Measurements from ENCODE around the gene OSBPL2. TPM values are rescaled to one million over a fixed set of nuclear protein-coding genes. Genes with fewer than 3 reads are reported as not detected.

The OSBPL2 gene
- total and polyA plus RNA-seq, 4 experiments from 2014 or later: 14.8 to 84.4 (median 49.1) TPM

- Mint-ChIP-seq H3K27me3 (no peaks in the 10 kb centered on the region), H3K36me3 (peaks cover 40 to 45% of the 10 kb centered on the region in 2 donors), H3K4me1 (peaks cover 0 to 1% (median 0%) of the 10 kb centered on the region in 4 donors), H3K27ac (no peak overlapping the region), H3K4me3 (no peak overlapping the region), H3K9me3 (no peaks in the 10 kb centered on the region)
- Histone ChIP-seq H3K27me3 (ENCODE audit: insufficient read depth, low read length) (no peaks in the 10 kb centered on the region), H3K36me3 (ENCODE audit: insufficient read depth, low read length) (peaks cover 37% of the 10 kb centered on the region), H3K27ac (ENCODE audit: low read depth, low read length) (no peak overlapping the region), H3K4me1 (ENCODE audit: insufficient read depth, low read length) (no peaks in the 10 kb centered on the region), H3K4me3 (ENCODE audit: low read length in 2 of 2) (no peak overlapping the region), H3K9me3 (ENCODE audit: control insufficient read depth in 1 of 2, low read length in 2 of 2) (no peaks in the 10 kb centered on the region)
- intact Hi-C loops (cut with micrococcal nuclease): no loop called here
- no peak for DNase-seq
- ChIA-PET POLR2A (ENCODE audit: partially characterized antibody) (no interaction called here), CTCF (ENCODE audit: partially characterized antibody) (no interaction called here)
Measured at GRCh38 chr20:62201173-62202082, 36.9 kb upstream of the OSBPL2 start.

- Histone ChIP-seq H3K9me3 (ENCODE audit: control insufficient read depth in 1 of 2, low read length in 2 of 2) (no peaks in the 10 kb centered on the region), H3K4me1 (ENCODE audit: insufficient read depth, low read length) (no peaks in the 10 kb centered on the region), H3K27ac (ENCODE audit: low read depth, low read length) (no peak overlapping the region), H3K36me3 (ENCODE audit: insufficient read depth, low read length) (peaks cover 37% of the 10 kb centered on the region), H3K4me3 (ENCODE audit: low read length in 2 of 2) (no peak overlapping the region), H3K27me3 (ENCODE audit: insufficient read depth, low read length) (no peaks in the 10 kb centered on the region)
- Mint-ChIP-seq H3K4me1 (peaks cover 0 to 1% (median 0%) of the 10 kb centered on the region in 4 donors), H3K4me3 (no peak overlapping the region), H3K27ac (no peak overlapping the region), H3K9me3 (no peaks in the 10 kb centered on the region), H3K27me3 (no peaks in the 10 kb centered on the region), H3K36me3 (peaks cover 40 to 45% of the 10 kb centered on the region in 2 donors)
- intact Hi-C loops (cut with micrococcal nuclease): no loop called here
- DNase-seq: no peak
- CTCF ChIA-PET (ENCODE audit: partially characterized antibody): no interaction called here
- POLR2A ChIA-PET (ENCODE audit: partially characterized antibody): no interaction called here
Measured at GRCh38 chr20:62202083-62202395, 36.3 kb upstream of the OSBPL2 start.

GRCh38 chr20:62202676-62203377, 35.5 kb upstream of the OSBPL2 start:
- Mint-ChIP-seq H3K9me3 (no peaks in the 10 kb centered on the region), H3K36me3 (peaks cover 37 to 45% of the 10 kb centered on the region in 2 donors), H3K4me1 (peaks cover 0 to 1% (median 0%) of the 10 kb centered on the region in 4 donors), H3K27me3 (no peaks in the 10 kb centered on the region), H3K27ac (no peak overlapping the region), H3K4me3 (no peak overlapping the region)
- H3K4me3 ChIP-seq (ENCODE audit: low read length in 2 of 2): no peak overlapping the region
- H3K36me3 ChIP-seq (ENCODE audit: insufficient read depth, low read length): peaks cover 31% of the 10 kb centered on the region
- no peaks in the 10 kb centered on the region for H3K27me3 ChIP-seq (ENCODE audit: insufficient read depth, low read length)
- CTCF ChIA-PET (ENCODE audit: partially characterized antibody): no interaction called here
- POLR2A ChIA-PET (ENCODE audit: partially characterized antibody): no interaction called here
- H3K9me3 ChIP-seq (ENCODE audit: control insufficient read depth in 1 of 2, low read length in 2 of 2): no peaks in the 10 kb centered on the region
- H3K4me1 ChIP-seq (ENCODE audit: insufficient read depth, low read length): no peaks in the 10 kb centered on the region
- intact Hi-C loops (cut with micrococcal nuclease): no loop called here
- no peak overlapping the region for H3K27ac ChIP-seq (ENCODE audit: low read depth, low read length)
- DNase-seq: no peak

DNA sequence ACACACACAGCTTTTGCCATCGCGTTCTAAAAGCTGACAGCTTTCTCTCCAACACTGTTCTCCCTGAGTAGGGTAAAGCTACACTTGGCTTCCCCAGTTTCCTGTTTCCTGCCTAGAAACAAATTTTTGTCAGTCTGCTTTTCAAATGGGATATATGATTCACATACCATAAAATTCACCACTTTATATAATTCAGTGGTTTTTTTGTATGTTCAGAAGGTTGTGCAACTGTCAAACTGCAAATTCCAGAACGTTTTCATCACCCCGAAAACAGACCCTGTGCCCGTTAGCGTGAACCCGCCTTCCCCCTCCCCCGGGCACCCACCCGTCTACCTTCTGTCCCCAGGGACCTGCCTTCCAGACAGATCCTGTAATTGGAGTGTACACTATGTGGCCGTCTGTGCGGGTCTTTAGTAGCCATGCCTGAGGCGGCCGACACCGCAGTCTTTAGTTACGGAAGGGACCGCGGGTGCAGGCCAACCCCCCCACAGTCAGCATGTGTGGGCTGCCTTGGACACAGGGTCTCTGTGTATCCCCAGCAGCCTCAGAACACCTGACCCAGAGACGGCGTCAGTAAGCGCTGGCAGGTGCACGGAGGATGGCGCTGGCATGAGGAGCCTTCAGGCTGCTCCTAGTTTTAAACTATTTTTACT, 34.8 kb upstream of the OSBPL2 start:
- H3K4me1 Mint-ChIP-seq: peaks cover 0 to 1% (median 0%) of the 10 kb centered on the region in 4 donors
- DNase-seq: no peak
- no peaks in the 10 kb centered on the region for H3K9me3 Mint-ChIP-seq
- H3K4me3 Mint-ChIP-seq: no peak overlapping the region
- H3K27ac ChIP-seq (ENCODE audit: low read depth, low read length): no peak overlapping the region
- no peaks in the 10 kb centered on the region for H3K9me3 ChIP-seq (ENCODE audit: control insufficient read depth in 1 of 2, low read length in 2 of 2)
- H3K36me3 Mint-ChIP-seq: peaks cover 30 to 40% of the 10 kb centered on the region in 2 donors
- H3K36me3 ChIP-seq (ENCODE audit: insufficient read depth, low read length): peaks cover 25% of the 10 kb centered on the region
- ChIA-PET CTCF (ENCODE audit: partially characterized antibody) (no interaction called here), POLR2A (ENCODE audit: partially characterized antibody) (no interaction called here)
- no peaks in the 10 kb centered on the region for H3K27me3 ChIP-seq (ENCODE audit: insufficient read depth, low read length)
- H3K27ac Mint-ChIP-seq: no peak overlapping the region
- H3K4me3 ChIP-seq (ENCODE audit: low read length in 2 of 2): no peak overlapping the region
- no peaks in the 10 kb centered on the region for H3K27me3 Mint-ChIP-seq
- intact Hi-C loops (cut with micrococcal nuclease): no loop called here
- H3K4me1 ChIP-seq (ENCODE audit: insufficient read depth, low read length): no peaks in the 10 kb centered on the region

GRCh38 chr20:62205618-62206387, 32.5 kb upstream of the OSBPL2 start:
- Histone ChIP-seq H3K36me3 (ENCODE audit: insufficient read depth, low read length) (peaks cover 8% of the 10 kb centered on the region), H3K27me3 (ENCODE audit: insufficient read depth, low read length) (no peaks in the 10 kb centered on the region), H3K9me3 (ENCODE audit: control insufficient read depth in 1 of 2, low read length in 2 of 2) (no peaks in the 10 kb centered on the region), H3K4me3 (ENCODE audit: low read length in 2 of 2) (no peak overlapping the region), H3K27ac (ENCODE audit: low read depth, low read length) (no peak overlapping the region), H3K4me1 (ENCODE audit: insufficient read depth, low read length) (no peaks in the 10 kb centered on the region)
- ChIA-PET CTCF (ENCODE audit: partially characterized antibody) (no interaction called here), POLR2A (ENCODE audit: partially characterized antibody) (no interaction called here)
- intact Hi-C loops (cut with micrococcal nuclease): no loop called here
- Mint-ChIP-seq H3K9me3 (no peaks in the 10 kb centered on the region), H3K27ac (no peak overlapping the region), H3K27me3 (no peaks in the 10 kb centered on the region), H3K4me3 (no peak overlapping the region), H3K4me1 (peaks cover 0 to 1% (median 0%) of the 10 kb centered on the region in 4 donors), H3K36me3 (peaks cover 17 to 21% of the 10 kb centered on the region in 2 donors)
- DNase-seq: no peak

DNA sequence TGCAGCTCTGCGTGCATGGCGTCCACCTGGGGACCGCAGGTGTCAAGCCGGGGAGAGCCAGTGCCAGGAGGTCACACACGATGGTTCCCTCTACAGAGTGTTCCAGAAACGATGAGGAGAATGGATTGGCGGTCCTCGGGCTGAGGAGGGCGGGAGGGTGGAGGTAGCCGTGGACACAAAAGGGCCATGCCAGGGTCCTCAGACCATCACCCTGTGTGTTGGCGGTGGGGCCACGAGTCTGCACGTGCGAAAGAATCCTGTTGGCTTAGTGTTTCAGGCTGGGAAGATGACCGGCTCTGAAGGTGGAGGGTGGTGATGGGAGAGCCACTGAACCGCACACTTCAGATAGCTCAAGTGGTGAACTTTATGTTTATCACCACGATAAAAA, 31.9 kb upstream of the OSBPL2 start:
- intact Hi-C loops (cut with micrococcal nuclease): no loop called here
- no peak for DNase-seq
- no peaks in the 10 kb centered on the region for H3K27me3 Mint-ChIP-seq
- H3K9me3 Mint-ChIP-seq: no peaks in the 10 kb centered on the region
- no peak overlapping the region for H3K27ac Mint-ChIP-seq
- H3K36me3 Mint-ChIP-seq: peaks cover 14 to 17% of the 10 kb centered on the region in 2 donors
- POLR2A ChIA-PET (ENCODE audit: partially characterized antibody): no interaction called here
- no peaks in the 10 kb centered on the region for H3K9me3 ChIP-seq (ENCODE audit: control insufficient read depth in 1 of 2, low read length in 2 of 2)
- CTCF ChIA-PET (ENCODE audit: partially characterized antibody): no interaction called here
- peaks cover 3% of the 10 kb centered on the region for H3K36me3 ChIP-seq (ENCODE audit: insufficient read depth, low read length)
- no peak overlapping the region for H3K27ac ChIP-seq (ENCODE audit: low read depth, low read length)
- peaks cover 0 to 1% (median 0%) of the 10 kb centered on the region in 4 donors for H3K4me1 Mint-ChIP-seq
- H3K4me1 ChIP-seq (ENCODE audit: insufficient read depth, low read length): no peaks in the 10 kb centered on the region
- no peak overlapping the region for H3K4me3 ChIP-seq (ENCODE audit: low read length in 2 of 2)
- no peak overlapping the region for H3K4me3 Mint-ChIP-seq
- no peaks in the 10 kb centered on the region for H3K27me3 ChIP-seq (ENCODE audit: insufficient read depth, low read length)

Data from CD4-positive, alpha-beta memory T cell (primary cell).